Measurements from ENCODE around the gene COASY.

- no peak for TF ChIP-seq CTCF (IDR thresholded peaks at IDR 0.05)
- TF ChIP-seq POLR2A (IDR thresholded peaks at IDR 0.05) = no peak
- TF ChIP-seq EP300 (IDR thresholded peaks at IDR 0.05) = no peak
- no peak for TF ChIP-seq POLR2AphosphoS5 (IDR thresholded peaks at IDR 0.05)
These were observed 12.8 kb upstream of the COASY start for GRCh38 chr17:42548993-42549755.
